Inflammatory macrophage treated with lipopolysaccharide for 4 hours (primary cell): Measurements from ENCODE around the gene S100A12.
A peak's percentile ranks its signal among the peaks of the same experiment; 100 is the strongest.

Source experiments
- DNase-seq: peaks from one replicate; pipeline ENCODE4 v3.0.0-alpha.2; 2020

The S100A12 gene

DNA sequence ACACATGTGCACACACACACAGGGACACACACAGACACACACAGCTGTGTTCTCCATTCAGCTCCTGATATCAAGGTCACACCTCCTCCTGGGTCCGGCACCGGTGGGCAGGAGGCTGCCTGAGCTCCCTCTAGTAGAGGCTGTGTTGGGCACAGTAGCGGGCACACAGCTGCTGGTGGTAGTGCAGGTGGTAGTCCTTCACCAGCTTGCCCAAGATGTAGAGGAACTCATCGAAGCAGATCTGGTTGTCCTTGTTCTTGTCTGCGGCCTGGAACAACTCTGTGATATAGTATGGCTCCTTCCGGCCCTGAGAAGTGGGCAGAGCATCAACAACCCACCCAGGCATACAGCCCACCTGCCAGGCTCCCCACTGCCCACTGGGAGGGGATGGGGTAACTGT is 21.0 kb upstream of the S100A12 start:
- no peak for DNase-seq

GRCh38 chr1:153395776-153396175 is 20.4 kb upstream of the S100A12 start:
- DNase-seq: no peak

DNA sequence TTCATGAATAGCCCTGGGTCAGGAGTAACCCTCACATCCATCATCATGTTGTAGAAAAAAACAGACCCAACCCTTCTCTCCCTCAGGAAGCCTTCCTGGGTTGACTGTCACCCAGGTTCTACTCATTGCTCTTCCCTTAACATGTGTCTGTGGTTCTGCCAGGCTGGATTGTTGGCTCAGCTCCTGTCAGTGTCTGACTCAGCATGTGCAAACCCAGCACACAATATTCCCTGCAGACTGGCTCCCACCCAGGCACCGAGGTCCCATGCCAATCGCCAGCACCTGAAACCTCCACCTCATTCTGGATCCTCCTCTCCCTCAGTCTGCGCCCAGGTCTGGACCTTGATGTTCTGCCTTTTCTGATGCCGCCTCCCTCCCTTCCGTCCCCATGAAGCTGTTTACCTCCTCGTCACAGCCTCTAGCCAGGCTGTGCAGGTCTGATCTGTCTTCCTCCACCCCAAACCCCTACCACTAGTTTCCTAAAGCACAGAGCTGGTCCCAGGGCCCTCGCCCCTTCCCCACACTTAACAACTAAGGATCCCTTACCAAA is 19.8 kb upstream of the S100A12 start:
- no peak for DNase-seq

DNA sequence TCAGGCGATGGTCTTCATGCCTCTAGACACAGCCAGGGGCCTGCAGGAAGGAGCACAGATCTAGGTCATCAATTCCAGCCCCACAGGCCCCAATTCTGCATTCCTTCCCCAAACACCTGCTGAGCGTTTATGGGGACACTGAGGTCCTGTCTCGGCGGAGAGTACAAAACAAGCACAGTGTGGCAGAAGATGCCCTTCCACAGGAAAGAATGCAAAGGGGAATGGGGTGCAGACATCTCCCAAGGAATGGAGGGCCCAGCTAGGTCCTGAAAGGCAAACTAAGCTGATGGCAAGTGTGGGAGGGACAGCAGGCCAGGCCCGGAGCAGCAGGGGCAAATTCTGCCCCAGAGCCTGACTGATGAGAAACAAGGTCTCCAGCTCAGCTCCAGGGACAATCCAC is 19.0 kb upstream of the S100A12 start:
- no peak for DNase-seq

GRCh38 chr1:153393926-153394325 is 18.5 kb upstream of the S100A12 start:
- no peak for DNase-seq

DNA sequence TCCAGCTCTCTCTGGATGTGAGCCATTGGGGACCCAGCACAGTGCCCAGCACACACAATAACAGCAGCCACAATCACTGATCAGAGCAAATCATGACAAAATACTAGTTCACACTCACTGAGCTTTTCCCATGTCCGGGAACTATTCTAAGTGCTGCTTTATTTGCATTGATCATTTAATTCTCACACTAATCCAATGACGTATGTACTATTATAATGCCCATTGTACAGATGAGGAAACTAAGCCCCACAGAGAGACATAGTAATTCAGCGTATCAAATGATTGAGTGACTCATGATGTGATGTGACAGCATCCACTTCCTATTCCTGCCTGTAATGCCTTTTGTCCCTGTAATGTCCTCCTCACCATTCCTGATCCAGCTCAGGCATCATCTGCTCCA is 17.4 kb upstream of the S100A12 start:
- no peak for DNase-seq

DNA sequence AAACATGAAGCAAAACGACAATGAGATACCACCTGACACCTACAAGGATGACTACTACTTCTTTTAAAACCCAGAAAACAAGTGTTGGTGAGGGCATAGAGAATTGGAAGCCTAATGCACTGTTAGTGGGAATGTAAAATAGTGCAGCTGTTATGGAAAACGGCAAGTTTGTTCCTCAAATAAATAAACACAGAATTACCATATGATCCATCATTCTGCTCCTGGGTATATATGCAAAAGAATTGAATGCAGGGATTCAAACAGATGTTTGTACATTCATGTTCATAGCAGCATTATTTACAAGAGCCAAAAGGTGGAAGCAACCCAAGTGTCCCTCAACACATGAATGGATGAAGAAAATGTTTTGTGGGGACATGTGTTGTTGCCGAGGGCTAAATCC is 16.8 kb upstream of the S100A12 start:
- no peak for DNase-seq

- DNase-seq: peak; percentile 83
Observed at GRCh38 chr1:153390938-153391710, 15.7 kb upstream of the S100A12 start, which contains the start of gene S100A8. TSS of gene S100A8 (minus strand) at chr1:153391073. CDS start at chr1:153390535, 538 bp downstream.

- peak; percentile 47 for DNase-seq
Observed at GRCh38 chr1:153389973-153390879, 14.8 kb upstream of the S100A12 start.

GRCh38 chr1:153389401-153389800 is 14.0 kb upstream of the S100A12 start:
- peak; percentile 28 for DNase-seq

DNA sequence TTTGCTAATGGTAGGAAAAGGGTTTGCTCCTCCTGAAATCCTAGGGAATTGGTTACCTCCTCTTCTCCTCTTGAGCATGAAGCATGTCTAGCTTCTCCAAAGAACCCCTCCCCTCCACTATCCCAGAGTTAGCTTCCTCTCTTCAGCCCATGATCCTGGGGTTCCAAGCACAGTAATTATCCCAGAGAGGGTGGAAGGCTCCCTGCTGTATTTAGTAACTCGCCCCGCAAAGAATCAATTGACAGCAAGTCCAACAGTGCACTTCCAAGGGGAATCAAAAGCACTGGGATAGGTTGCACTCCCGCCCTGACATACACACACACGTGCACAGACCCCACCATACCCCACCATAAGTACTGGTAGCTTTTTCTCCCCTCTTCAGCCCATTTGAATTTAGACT is 12.4 kb upstream of the S100A12 start:
- no peak for DNase-seq

- no peak for DNase-seq
Observed at GRCh38 chr1:153387001-153387400, 11.6 kb upstream of the S100A12 start.

GRCh38 chr1:153386500-153386901 is 11.1 kb upstream of the S100A12 start:
- DNase-seq: peak; percentile 94

DNA sequence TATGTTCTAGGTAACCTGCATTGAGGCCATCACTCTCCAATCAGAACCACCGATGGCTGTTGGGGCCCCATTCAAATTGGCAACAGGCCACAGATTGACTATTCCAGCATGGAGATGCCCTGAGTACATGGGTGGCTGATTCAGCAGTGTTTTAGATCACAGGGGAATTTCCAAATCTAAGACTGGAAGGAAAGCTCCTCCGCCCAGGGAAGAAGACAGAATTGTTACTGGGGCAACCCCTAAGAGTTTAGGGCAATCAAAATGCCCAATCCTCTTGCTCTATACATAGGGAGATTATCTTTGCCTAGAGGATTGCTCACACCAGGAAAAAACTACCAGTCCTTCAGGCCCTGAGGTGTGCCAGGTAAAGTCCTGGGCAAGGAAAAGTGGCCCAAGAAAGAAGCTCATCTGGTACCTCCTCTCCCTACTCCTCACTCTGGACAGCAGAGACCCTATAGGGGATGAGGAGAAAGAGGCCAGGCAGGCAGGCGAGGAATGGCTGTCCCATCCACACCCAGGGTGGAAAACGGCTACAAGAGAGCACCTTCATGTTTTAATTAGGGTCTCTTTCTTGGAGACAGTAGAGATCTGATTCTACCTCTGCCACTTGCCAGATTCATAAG is 9.6 kb upstream of the S100A12 start:
- peak; percentile 78 for DNase-seq

GRCh38 chr1:153380711-153381110 is 5.3 kb upstream of the S100A12 start:
- no peak for DNase-seq

GRCh38 chr1:153379591-153379990 is 4.2 kb upstream of the S100A12 start:
- DNase-seq: no peak

GRCh38 chr1:153374071-153374470 is 1.4 kb downstream of the S100A12 start:
- DNase-seq: peak; percentile 55

DNA sequence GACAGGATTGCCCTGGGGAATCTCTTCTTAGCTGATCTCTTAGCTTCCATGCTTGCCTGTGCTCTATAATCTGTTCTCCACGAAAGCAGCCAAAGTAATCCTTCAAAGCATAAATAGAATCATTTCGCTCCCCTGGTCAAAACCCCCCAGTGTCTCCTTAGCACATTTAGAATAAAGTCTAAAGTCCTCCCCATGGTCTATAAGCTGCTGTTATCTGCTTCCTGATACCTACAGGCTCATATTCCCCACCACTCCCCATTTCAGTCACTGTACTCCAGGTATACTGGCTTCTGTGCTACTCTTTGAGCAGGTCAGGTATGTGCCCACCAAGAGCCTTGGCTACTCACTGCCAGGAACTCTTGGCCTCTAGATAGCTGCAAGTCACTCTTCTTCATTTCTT is 2.9 kb downstream of the S100A12 start:
- no peak for DNase-seq

- DNase-seq: no peak
Observed at GRCh38 chr1:153371231-153371630, 4.2 kb downstream of the S100A12 start.

DNA sequence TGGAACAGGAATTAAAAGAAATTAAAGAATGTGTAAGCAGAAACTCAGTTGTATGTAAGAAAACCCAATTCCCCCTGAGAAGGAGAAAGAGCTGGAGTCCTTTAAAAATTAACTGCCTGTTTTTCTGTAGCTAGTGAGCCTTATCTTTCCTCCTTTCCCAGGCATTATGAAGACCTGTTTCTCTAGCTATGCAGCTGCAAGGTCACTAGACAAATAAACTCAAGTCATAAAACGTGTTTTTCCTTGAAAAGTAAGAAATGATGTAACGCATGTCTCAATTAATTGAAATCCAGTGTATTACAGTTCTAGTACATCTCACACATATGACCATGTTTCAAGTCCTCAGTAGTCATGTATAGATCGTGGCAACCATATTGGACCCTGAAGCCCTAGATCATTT is 5.3 kb downstream of the S100A12 start:
- no peak for DNase-seq

DNA sequence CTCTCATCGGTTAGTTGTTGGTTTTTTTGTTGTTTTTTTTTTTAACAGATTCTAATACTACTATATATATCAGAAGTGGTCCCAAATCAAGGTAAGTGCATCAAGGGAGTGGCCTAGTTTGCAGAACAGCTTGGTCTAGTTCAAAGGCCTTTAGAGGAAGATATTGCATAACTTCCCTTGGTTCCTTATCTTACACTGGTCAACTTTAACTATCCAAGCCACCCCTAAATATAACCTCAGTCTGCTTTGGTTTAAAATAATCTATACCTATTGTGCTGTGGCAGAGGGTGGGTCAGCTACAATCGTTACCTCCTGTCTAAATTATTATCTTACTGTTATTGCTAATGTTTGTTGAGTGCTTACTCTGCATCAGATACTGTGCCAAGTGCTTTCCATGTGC is 6.9 kb downstream of the S100A12 start:
- no peak for DNase-seq

- DNase-seq: no peak
Observed at GRCh38 chr1:153367090-153367489, 8.3 kb downstream of the S100A12 start.

- no peak for DNase-seq
Observed at GRCh38 chr1:153366261-153366660, 9.2 kb downstream of the S100A12 start.
